Dendritic cell treated with granulocyte-macrophage colony-stimulating factor and Interleukin-4, amounts not matched to agents 40 ng/mL and 50 ng/mL, for 4 days (primary cell): ENCODE data around the gene FBXO4.

Experiments used
- H3K27ac Mint-ChIP-seq: one replicate; pipeline ENCODE4 v1.8.0; 2022; ENCODE audit warnings: mild to moderate bottlenecking, mixed read lengths
- H3K27me3 Mint-ChIP-seq: one replicate; pipeline ENCODE4 v1.8.0; 2022; ENCODE audit warnings: mild to moderate bottlenecking, mixed read lengths
- H3K36me3 Mint-ChIP-seq: one replicate; pipeline ENCODE4 v1.8.0; 2022; ENCODE audit warnings: low read depth, mixed read lengths
- H3K4me1 Mint-ChIP-seq: one replicate; pipeline ENCODE4 v1.8.0; 2022; ENCODE audit warnings: low read depth, mixed read lengths
- H3K4me3 Mint-ChIP-seq: one replicate; pipeline ENCODE4 v1.8.0; 2022; ENCODE audit warnings: mild to moderate bottlenecking, moderate library complexity, mixed read lengths
- H3K9me3 Mint-ChIP-seq: one replicate; pipeline ENCODE4 v1.8.0; 2022; ENCODE audit warnings: mixed read lengths
- intact Hi-C: fragments of 100-400 bp; cut with micrococcal nuclease; formaldehyde crosslinking; loops from one replicate; pipeline ENCODE4 v1.15.0; 2022

The FBXO4 gene

DNA sequence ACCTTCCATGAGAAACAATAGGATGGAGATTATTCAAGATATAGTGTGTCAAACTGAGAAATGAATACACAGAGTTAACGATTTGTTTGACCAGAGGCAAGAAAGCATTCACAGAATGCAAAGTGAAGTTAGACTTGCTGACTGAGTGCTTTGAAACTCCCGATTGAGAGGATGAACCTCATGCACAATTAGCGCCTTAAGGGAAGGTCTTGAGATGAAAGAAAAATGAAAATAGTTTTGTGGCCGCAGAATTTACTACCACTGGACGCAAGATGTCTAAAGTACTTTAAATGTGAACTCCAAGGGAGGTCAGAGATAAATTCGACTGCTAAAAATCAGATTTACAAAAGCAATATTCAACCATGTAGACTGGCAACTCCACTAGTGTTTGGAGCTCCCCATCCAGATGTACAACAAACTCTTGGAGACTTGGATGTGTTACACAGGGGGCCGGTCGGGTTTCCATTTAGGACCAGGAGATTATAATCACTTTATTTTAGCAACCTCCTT is 21.6 kb upstream of the FBXO4 start:
- Mint-ChIP-seq H3K36me3 (peaks cover 29% of the 10 kb centered on the region), H3K27ac (peak overlapping the region; percentile 99), H3K27me3 (peaks cover 9% of the 10 kb centered on the region), H3K4me1 (peaks cover 45% of the 10 kb centered on the region), H3K4me3 (peak overlapping the region; percentile 95), H3K9me3 (no peaks in the 10 kb centered on the region)
- intact Hi-C loops: loop anchor here (5.0 to 10.0 kb wide), 3 partner anchors 1069 to 1221 kb away; partner anchors contain the start of genes RPL37 and ZNF131

- Mint-ChIP-seq H3K9me3 (no peaks in the 10 kb centered on the region), H3K4me1 (peaks cover 45% of the 10 kb centered on the region), H3K27me3 (peaks cover 9% of the 10 kb centered on the region), H3K4me3 (peak within 1 kb of the TSS; percentile 95), H3K36me3 (peaks cover 36% of the 10 kb centered on the region), H3K27ac (peak within 1 kb of the TSS; percentile 99)
- intact Hi-C loops: loop anchor here (1.0 to 10.0 kb wide), 6 partner anchors 20 to 1221 kb away; partner anchors contain the start of genes OXCT1, RPL37 and ZNF131
These were observed 20.9 kb upstream of the FBXO4 start, which contains the start of gene RIMOC1 for GRCh38 chr5:41903892-41904799. TSS of gene RIMOC1 (plus strand) at chr5:41904344. CDS start at chr5:41904368, 24 bp downstream.

- Mint-ChIP-seq H3K4me3 (no peak overlapping the region), H3K4me1 (peaks cover 45% of the 10 kb centered on the region), H3K36me3 (peaks cover 54% of the 10 kb centered on the region), H3K27me3 (peaks cover 5% of the 10 kb centered on the region), H3K27ac (no peak overlapping the region), H3K9me3 (no peaks in the 10 kb centered on the region)
- intact Hi-C loops: loop anchor here (10.0 kb wide), 2 partner anchors 1071 to 1219 kb away; partner anchors contain the start of genes RPL37 and ZNF131
These were observed 18.9 kb upstream of the FBXO4 start for GRCh38 chr5:41906151-41906550.

DNA sequence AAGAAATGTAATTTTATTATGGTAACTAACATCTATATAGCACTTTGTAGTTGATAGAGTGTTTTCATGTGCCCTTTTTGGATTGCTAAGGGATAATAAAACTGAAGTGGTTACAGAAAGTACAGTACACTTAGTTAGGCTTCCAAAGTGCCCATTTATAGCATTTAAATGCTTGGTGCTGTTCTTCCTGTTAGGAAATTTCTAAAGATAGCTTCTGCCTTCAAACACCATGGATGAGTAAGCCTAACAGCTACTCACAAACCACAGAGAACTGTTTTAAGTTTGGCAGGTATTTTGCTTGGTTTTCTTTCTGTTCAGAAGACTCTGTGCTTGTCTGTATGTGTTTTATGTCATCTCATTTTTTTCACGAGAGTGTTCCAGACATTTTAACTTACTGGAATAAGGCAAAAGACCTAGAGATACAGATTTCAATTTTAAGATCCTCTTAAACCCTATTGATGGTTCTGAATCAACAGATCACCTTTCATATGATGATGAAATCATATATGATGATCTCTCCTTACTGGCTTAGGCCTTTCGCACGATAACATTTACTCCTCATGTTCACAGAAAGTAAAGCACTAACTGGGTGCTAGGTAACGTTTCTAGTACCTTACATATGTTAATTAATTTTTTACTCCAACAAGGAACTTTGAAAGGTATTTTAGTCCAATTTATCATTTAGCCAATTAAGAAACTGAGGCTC is 16.6 kb upstream of the FBXO4 start:
- Mint-ChIP-seq H3K9me3 (no peaks in the 10 kb centered on the region), H3K36me3 (peaks cover 78% of the 10 kb centered on the region), H3K4me3 (no peak overlapping the region), H3K27me3 (no peaks in the 10 kb centered on the region), H3K4me1 (peaks cover 37% of the 10 kb centered on the region), H3K27ac (no peak overlapping the region)
- intact Hi-C loops: loop anchor here (10.0 kb wide), 2 partner anchors 1074 to 1216 kb away; partner anchors contain the start of genes RPL37 and ZNF131

DNA sequence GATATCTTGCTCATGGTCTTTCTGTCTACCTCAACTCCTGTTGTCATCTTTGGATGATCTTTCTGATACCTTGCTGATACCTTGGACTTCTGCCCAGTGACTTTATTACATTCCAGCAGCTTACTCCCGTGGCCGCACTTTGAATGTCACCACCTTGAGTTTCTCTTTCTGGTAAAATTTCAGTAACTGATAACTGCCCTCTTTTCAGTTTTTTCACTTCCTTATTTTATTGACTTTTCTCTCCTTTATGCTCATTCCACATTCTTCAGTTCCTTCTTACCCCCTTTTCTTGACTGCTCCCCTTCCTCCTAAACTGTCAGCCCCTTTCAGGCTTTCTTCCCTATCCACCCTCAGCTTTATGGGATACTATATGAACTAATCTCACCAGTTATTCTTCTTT is 7.0 kb upstream of the FBXO4 start:
- Mint-ChIP-seq H3K27ac (peak overlapping the region; percentile 22), H3K9me3 (no peaks in the 10 kb centered on the region), H3K4me3 (peak overlapping the region; percentile 2), H3K4me1 (peaks cover 26% of the 10 kb centered on the region), H3K27me3 (no peaks in the 10 kb centered on the region), H3K36me3 (peaks cover 76% of the 10 kb centered on the region)
- intact Hi-C loops: no loop called here

DNA sequence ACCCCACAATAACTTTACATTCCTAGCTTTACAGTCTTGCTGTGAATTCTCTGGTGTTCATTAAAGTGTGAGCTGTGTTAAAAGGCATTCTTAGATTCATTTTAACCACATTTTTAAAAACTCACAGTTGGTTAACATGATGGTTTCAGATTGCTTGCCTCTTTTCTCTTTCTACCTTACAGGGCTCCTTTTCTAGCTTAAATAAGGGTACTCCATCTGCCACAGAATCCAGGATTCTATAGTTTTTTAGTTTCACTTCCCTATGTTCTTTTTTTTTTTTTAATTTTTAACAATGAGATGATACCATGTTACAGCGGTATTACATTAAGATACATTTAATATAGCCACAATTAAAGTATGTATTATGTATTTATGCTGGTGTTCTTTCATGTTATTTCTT is 3.9 kb upstream of the FBXO4 start:
- Mint-ChIP-seq H3K4me1 (peaks cover 42% of the 10 kb centered on the region), H3K4me3 (no peak overlapping the region), H3K36me3 (peaks cover 59% of the 10 kb centered on the region), H3K27ac (no peak overlapping the region), H3K9me3 (no peaks in the 10 kb centered on the region), H3K27me3 (no peaks in the 10 kb centered on the region)
- intact Hi-C loops: loop anchor here (10.0 kb wide), 1 partner anchor 844 kb away; no protein-coding TSS in a partner anchor

GRCh38 chr5:41921874-41922273 is 3.2 kb upstream of the FBXO4 start:
- no peak overlapping the region for H3K27ac Mint-ChIP-seq
- intact Hi-C loops: loop anchor here (10.0 kb wide), 1 partner anchor 843 kb away; no protein-coding TSS in a partner anchor
- H3K36me3 Mint-ChIP-seq: peaks cover 57% of the 10 kb centered on the region
- H3K4me3 Mint-ChIP-seq: no peak overlapping the region
- H3K4me1 Mint-ChIP-seq: peaks cover 45% of the 10 kb centered on the region
- no peaks in the 10 kb centered on the region for H3K27me3 Mint-ChIP-seq
- no peaks in the 10 kb centered on the region for H3K9me3 Mint-ChIP-seq

DNA sequence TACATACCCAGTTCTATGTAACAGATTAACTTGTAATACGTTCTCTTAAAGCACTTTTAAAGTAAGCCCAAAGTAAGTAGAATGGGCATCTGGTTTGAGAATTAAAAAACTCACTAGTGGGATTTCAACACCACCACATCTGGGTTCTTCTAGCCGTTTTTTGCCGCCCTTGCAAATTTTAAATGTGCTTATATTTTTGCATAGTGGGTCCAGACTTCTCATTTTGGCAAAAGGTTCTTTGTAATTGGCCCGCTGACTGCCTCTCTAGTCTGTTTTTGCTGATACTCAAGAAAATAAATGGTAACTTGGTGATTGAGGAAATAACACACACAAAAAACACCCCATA is 582 bp upstream of the FBXO4 start:
- no peaks in the 10 kb centered on the region for H3K9me3 Mint-ChIP-seq
- peak overlapping the region; percentile 93 for H3K4me3 Mint-ChIP-seq
- H3K4me1 Mint-ChIP-seq: peaks cover 28% of the 10 kb centered on the region
- H3K27me3 Mint-ChIP-seq: no peaks in the 10 kb centered on the region
- intact Hi-C loops: loop anchor here (1.0 to 10.0 kb wide), 3 partner anchors 20 to 840 kb away; partner anchors contain the start of genes OXCT1 and RIMOC1
- H3K36me3 Mint-ChIP-seq: peaks cover 34% of the 10 kb centered on the region
- H3K27ac Mint-ChIP-seq: peak overlapping the region; percentile 99

DNA sequence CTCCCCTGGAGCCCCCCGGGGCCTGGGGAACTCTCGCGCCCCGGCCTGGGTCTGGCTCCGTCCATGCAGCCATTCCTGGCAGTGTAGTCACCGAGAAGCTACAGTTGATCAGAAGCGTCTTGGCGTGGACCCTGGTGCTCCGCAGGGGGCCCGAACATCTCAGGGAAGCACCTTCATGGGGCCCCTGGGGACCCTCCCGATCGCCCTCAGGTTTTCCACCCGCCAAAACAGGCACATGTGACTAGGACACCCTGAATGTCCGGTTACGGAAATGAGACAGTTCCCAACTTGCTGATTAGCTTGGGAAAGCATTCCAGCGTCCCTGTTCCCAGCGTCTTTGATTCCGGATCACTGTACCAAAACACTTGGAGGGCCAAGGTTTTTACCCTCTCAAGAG is 472 bp downstream of the FBXO4 start:
- Mint-ChIP-seq H3K9me3 (no peaks in the 10 kb centered on the region), H3K27ac (peak overlapping the region; percentile 99), H3K27me3 (no peaks in the 10 kb centered on the region), H3K4me3 (peak overlapping the region; percentile 93), H3K36me3 (peaks cover 30% of the 10 kb centered on the region), H3K4me1 (peaks cover 26% of the 10 kb centered on the region)
- intact Hi-C loops: loop anchor here (2.0 to 10.0 kb wide), 2 partner anchors 55 to 839 kb away; partner anchors contain the start of gene OXCT1

DNA sequence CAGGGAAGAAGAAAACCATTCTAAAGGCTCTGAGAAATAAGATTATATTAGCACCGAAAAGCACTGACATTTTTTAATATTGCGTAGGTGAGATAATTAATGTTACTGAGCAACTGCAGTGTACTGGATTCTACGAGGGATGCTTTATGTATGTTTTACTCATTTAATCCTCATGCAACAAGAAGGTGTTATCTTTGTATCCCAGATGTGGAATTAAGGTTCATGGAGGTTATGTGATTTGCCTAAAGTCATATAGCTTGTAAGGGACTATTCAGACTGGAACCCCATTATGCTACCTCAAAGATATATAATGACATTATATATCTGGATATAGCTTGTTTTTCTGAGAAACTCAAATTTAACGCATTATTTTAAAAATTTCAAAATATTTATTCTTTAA is 2.5 kb downstream of the FBXO4 start:
- H3K36me3 Mint-ChIP-seq: peaks cover 38% of the 10 kb centered on the region
- no peaks in the 10 kb centered on the region for H3K9me3 Mint-ChIP-seq
- H3K27ac Mint-ChIP-seq: no peak overlapping the region
- H3K4me3 Mint-ChIP-seq: no peak overlapping the region
- no peaks in the 10 kb centered on the region for H3K27me3 Mint-ChIP-seq
- intact Hi-C loops: loop anchor here (10.0 kb wide), 1 partner anchor 837 kb away; no protein-coding TSS in a partner anchor
- H3K4me1 Mint-ChIP-seq: peaks cover 20% of the 10 kb centered on the region

DNA sequence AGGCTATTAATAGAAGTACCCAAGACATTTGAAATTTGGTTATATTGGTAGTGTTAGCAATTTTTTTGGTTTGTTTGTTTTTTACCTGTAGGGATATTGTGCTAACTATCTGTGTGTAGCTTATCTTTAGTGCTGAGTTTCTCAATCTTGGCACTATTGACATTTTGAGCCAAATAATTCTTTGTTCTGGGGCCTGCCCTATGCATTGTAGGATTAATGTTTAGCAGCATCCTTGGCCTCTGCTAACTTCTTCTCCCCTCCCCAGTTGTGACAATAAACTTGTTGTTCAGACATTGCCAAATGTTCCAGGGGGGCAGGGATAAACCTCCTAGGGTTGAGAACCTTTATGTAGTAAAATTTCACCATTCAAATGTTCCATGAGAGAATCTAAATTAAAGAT is 4.0 kb downstream of the FBXO4 start:
- H3K27me3 Mint-ChIP-seq: no peaks in the 10 kb centered on the region
- intact Hi-C loops: loop anchor here (10.0 kb wide), 1 partner anchor 836 kb away; no protein-coding TSS in a partner anchor
- peaks cover 50% of the 10 kb centered on the region for H3K36me3 Mint-ChIP-seq
- no peak overlapping the region for H3K4me3 Mint-ChIP-seq
- no peaks in the 10 kb centered on the region for H3K9me3 Mint-ChIP-seq
- H3K4me1 Mint-ChIP-seq: peaks cover 11% of the 10 kb centered on the region
- H3K27ac Mint-ChIP-seq: no peak overlapping the region

DNA sequence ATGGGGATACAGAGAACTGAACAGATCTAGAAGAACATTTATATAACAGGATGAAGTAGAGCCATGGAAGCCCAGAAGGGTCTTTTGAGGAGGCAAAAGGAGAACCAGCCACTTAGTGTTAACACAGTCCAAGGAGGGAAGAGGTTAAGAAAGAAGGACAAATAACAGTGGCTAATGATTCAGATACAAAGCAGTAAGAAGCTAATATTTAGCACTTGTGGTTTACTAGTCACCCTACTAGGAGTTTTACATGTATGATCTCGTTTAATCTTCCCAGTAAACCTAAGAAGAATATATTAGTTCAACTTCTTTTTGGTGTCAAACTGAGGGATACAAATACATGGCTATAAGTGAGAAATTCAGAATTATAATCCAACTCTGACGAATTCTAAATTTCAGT is 7.7 kb downstream of the FBXO4 start:
- peaks cover 55% of the 10 kb centered on the region for H3K36me3 Mint-ChIP-seq
- no peak overlapping the region for H3K4me3 Mint-ChIP-seq
- H3K27me3 Mint-ChIP-seq: no peaks in the 10 kb centered on the region
- H3K4me1 Mint-ChIP-seq: no peaks in the 10 kb centered on the region
- H3K27ac Mint-ChIP-seq: no peak overlapping the region
- intact Hi-C loops: no loop called here
- no peaks in the 10 kb centered on the region for H3K9me3 Mint-ChIP-seq

- Mint-ChIP-seq H3K27ac (no peak overlapping the region), H3K9me3 (no peaks in the 10 kb centered on the region), H3K36me3 (peaks cover 52% of the 10 kb centered on the region), H3K4me3 (no peak overlapping the region), H3K4me1 (no peaks in the 10 kb centered on the region), H3K27me3 (no peaks in the 10 kb centered on the region)
- intact Hi-C loops: no loop called here
These were observed 10.5 kb downstream of the FBXO4 start for GRCh38 chr5:41935544-41935943.
